Progenitor cell of endocrine pancreas (in vitro differentiated cells): Measurements from ENCODE around the gene MTG1. TPM values are rescaled to one million over a fixed set of nuclear protein-coding genes. Genes with fewer than 3 reads are reported as not detected.

Experiments
- DNase-seq: peaks from one replicate; pipeline ENCODE4 v3.0.0; 2021; ENCODE audit warnings: low spot score; ENCODE audit not compliant: unreplicated experiment
- H3K27ac Mint-ChIP-seq: 2 replicates; pipeline ENCODE4 v1.8.0; 2021; ENCODE audit warnings: mild to moderate bottlenecking, moderate library complexity, mixed read lengths
- H3K27me3 Mint-ChIP-seq: 2 replicates; pipeline ENCODE4 v1.8.0; 2021; ENCODE audit warnings: mixed read lengths
- H3K36me3 Mint-ChIP-seq: 2 replicates; pipeline ENCODE4 v1.8.0; 2022; ENCODE audit warnings: mixed read lengths; ENCODE audit not compliant: insufficient read depth
- H3K4me1 Mint-ChIP-seq: 2 replicates; pipeline ENCODE4 v1.8.0; 2021; ENCODE audit warnings: low read depth, mixed read lengths
- H3K4me3 Mint-ChIP-seq: 2 replicates; pipeline ENCODE4 v1.8.0; 2021; ENCODE audit warnings: low read depth, mild to moderate bottlenecking, moderate library complexity, mixed read lengths
- H3K9me3 Mint-ChIP-seq: 2 replicates; pipeline ENCODE4 v1.8.0; 2021; ENCODE audit warnings: low read depth, mixed read lengths
- total RNA-seq: library from RNA; stranded (reverse); gene quantifications from 2 replicates; pipeline ENCODE4 v1.2.1, GENCODE V29; 2021
- TF ChIP-seq, protein P1 (sequence below): fragments of 200-600 bp; sonication (generic); IDR thresholded peaks from one replicate; pipeline ENCODE4 v1.5.0; 2021; ENCODE audit warnings: antibody characterized with exemption, mild to moderate bottlenecking; ENCODE audit not compliant: unreplicated experiment

The MTG1 gene
- total RNA-seq, 1 donor from 2014 or later, result 137 TPM

DNA sequence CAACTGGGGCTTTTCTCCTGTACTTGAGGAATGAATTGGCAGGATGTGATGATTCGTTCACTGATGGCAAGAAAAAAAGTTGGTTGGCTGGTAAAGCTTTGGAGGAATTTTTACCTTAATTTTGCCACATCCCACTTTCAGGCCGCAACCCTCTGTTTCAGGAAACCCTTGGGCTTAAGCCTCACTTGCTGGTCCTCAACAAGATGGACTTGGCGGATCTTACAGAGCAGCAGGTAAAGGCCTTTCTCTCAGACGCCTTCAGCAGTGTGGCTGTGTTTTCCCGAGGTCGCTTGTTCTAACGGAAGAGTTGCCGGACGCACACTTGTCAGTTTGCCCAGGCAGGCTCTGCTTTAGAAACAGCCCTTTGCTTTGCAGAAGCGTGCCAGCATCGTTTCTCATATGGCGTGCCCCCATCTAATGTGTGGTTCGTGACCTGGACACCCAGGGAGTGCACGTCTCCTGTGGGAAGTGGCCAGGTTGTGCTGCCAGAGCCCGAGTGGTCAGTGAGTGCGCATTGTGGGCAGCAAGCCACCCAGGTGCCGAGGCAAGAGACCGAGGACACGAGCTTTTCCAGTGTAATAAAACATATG, 2.2 kb downstream of the MTG1 start:
- peaks cover 5% of the 10 kb centered on the region for H3K36me3 Mint-ChIP-seq
- TF ChIP-seq, protein P1, sequence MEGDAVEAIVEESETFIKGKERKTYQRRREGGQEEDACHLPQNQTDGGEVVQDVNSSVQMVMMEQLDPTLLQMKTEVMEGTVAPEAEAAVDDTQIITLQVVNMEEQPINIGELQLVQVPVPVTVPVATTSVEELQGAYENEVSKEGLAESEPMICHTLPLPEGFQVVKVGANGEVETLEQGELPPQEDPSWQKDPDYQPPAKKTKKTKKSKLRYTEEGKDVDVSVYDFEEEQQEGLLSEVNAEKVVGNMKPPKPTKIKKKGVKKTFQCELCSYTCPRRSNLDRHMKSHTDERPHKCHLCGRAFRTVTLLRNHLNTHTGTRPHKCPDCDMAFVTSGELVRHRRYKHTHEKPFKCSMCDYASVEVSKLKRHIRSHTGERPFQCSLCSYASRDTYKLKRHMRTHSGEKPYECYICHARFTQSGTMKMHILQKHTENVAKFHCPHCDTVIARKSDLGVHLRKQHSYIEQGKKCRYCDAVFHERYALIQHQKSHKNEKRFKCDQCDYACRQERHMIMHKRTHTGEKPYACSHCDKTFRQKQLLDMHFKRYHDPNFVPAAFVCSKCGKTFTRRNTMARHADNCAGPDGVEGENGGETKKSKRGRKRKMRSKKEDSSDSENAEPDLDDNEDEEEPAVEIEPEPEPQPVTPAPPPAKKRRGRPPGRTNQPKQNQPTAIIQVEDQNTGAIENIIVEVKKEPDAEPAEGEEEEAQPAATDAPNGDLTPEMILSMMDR, result no peak
- H3K27me3 Mint-ChIP-seq, result no peaks in the 10 kb centered on the region
- DNase-seq, result no peak
- no peaks in the 10 kb centered on the region for H3K9me3 Mint-ChIP-seq
- H3K4me3 Mint-ChIP-seq, result peak overlapping the region; percentile 92
- H3K4me1 Mint-ChIP-seq, result peaks cover 8% of the 10 kb centered on the region
- no peak overlapping the region for H3K27ac Mint-ChIP-seq

DNA sequence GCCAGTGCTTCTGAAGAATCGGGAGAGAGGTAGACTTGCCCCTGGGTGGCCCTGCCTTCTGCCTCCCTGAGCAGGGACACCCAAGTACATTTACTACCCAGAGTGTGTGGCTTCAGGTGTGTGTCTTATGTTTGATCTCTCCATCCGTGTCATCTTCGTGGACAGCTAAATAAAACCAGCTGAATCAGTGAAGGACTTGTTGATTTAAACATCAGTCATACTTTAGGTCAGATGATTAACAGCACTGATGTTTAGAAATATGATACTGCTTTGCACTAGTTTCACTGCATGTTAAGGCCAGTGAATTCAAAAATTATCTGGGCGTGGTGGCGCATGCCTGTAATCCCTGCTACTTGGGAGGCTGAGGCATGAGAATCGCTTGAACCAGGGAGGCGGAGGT, 4.0 kb downstream of the MTG1 start:
- H3K4me1 Mint-ChIP-seq, result peaks cover 8% of the 10 kb centered on the region
- no peak overlapping the region for H3K27ac Mint-ChIP-seq
- H3K4me3 Mint-ChIP-seq, result no peak overlapping the region
- H3K36me3 Mint-ChIP-seq, result peaks cover 6% of the 10 kb centered on the region
- TF ChIP-seq, protein P1, result no peak
- no peaks in the 10 kb centered on the region for H3K9me3 Mint-ChIP-seq
- no peak for DNase-seq
- no peaks in the 10 kb centered on the region for H3K27me3 Mint-ChIP-seq

DNA sequence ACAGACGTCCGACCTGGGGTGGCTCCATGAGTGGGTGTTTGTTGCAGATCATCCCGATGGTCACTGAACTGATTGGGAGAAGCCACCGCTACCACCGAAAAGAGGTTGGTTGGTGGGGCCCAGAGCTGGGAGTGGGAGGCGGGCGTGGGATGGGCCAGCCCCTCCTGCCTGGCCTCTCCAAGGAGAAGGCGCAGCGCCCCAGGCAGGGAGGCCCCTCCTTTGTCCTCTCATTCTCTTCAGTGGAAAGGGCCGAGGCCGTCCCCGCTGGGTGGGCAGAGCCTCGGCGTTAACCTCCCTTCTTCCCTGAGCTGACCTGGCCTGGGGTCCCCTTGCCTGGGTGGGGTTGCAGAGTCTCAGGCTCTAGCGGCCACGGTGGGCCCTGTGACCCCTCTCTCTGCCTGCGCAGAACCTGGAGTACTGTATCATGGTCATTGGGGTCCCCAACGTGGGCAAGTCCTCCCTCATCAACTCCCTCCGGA, 5.2 kb downstream of the MTG1 start:
- Mint-ChIP-seq H3K4me3 (no peak overlapping the region), H3K9me3 (no peaks in the 10 kb centered on the region), H3K36me3 (peaks cover 12% of the 10 kb centered on the region), H3K4me1 (peaks cover 8% of the 10 kb centered on the region), H3K27me3 (no peaks in the 10 kb centered on the region), H3K27ac (no peak overlapping the region)
- TF ChIP-seq, protein P1, result no peak
- no peak for DNase-seq

DNA sequence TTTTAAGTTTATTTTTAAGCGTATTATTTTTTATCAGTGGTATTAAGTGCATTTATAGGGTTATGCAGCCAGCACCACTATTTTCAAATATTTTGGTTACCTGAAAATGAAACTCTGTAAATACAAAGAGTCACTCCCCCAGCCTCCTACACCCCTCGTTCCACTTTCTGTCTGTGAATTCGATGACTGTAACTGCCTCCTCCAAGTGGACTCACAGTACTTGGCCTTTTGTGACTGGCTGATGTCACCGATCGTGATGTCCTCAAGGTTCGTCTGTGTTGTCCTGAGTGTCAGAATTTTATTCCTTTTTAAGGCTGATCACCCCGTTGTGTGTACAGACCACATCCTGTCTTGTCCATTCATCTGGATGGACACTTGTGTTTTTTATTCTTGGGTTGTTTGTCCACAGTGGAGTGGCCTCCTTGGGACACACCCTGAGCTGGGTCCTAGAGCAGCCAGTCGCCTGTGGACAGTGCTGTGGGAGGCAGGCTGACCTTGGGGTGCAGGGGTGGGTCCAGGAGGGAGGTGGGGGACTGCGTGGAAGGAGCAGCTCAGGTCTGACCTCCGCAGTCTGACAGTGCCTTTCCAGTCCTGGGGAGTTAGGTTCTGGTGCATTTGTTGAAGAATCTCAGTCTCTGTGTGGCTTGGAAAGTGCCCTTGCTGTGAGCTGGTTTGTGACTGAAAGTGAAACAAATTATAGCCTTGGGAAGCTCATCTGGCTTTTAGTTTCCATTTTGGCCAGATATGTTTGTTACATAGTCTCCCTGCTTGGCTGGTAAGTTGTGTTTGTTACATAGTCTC, 6.9 kb downstream of the MTG1 start:
- H3K4me3 Mint-ChIP-seq, result no peak overlapping the region
- peaks cover 4% of the 10 kb centered on the region for H3K4me1 Mint-ChIP-seq
- no peaks in the 10 kb centered on the region for H3K9me3 Mint-ChIP-seq
- TF ChIP-seq, protein P1, result no peak
- peaks cover 25% of the 10 kb centered on the region for H3K36me3 Mint-ChIP-seq
- no peaks in the 10 kb centered on the region for H3K27me3 Mint-ChIP-seq
- H3K27ac Mint-ChIP-seq, result no peak overlapping the region
- no peak for DNase-seq

DNA sequence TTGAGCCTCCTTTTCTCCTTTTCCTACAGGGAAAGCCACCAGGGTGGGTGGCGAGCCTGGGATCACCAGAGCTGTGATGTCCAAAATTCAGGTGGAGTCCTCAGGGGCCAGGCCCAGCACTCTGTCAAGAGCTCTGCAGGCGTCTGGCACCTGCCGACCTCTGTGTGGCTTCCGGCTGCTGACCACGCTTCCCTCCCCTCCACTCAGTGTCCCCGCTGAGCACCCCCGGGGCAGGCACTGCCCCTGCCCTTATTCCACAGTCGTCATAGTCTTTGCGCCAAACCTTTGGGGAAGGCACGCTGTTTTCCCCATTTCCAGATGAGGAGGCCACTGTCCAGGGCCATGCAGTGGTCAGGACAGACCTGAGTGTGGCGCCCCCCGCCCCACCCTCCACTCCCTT, 7.5 kb downstream of the MTG1 start:
- TF ChIP-seq, protein P1, result no peak
- H3K36me3 Mint-ChIP-seq, result peaks cover 30% of the 10 kb centered on the region

More for the DNA sequence above, 7.5 kb downstream of the MTG1 start:
- no peaks in the 10 kb centered on the region for H3K9me3 Mint-ChIP-seq
- H3K27me3 Mint-ChIP-seq, result no peaks in the 10 kb centered on the region
- H3K27ac Mint-ChIP-seq, result no peak overlapping the region
- peaks cover 4% of the 10 kb centered on the region for H3K4me1 Mint-ChIP-seq
- H3K4me3 Mint-ChIP-seq, result no peak overlapping the region
- DNase-seq, result no peak
